ENCODE results near the gene ZNF267.

DNA sequence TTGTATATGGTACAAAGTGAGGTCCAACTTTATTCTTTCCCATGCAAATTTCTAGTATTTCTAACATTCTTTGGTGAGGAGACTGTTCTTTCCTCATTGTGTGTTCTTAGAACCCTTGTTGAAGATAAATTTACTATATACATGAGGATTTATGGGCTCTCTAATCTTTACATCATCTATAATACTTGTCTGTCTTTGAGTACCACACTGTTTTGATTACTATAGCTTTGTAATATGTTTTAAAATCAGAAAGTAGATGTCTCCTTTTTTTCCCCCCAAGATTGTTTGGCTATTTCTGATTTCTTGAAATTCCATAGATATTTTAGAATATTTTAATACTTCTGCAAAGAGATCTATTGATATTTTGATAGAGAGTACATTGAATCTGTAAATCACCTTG lies 23.7 kb downstream of the ZNF267 start:
- TF ChIP-seq, protein P1, sequence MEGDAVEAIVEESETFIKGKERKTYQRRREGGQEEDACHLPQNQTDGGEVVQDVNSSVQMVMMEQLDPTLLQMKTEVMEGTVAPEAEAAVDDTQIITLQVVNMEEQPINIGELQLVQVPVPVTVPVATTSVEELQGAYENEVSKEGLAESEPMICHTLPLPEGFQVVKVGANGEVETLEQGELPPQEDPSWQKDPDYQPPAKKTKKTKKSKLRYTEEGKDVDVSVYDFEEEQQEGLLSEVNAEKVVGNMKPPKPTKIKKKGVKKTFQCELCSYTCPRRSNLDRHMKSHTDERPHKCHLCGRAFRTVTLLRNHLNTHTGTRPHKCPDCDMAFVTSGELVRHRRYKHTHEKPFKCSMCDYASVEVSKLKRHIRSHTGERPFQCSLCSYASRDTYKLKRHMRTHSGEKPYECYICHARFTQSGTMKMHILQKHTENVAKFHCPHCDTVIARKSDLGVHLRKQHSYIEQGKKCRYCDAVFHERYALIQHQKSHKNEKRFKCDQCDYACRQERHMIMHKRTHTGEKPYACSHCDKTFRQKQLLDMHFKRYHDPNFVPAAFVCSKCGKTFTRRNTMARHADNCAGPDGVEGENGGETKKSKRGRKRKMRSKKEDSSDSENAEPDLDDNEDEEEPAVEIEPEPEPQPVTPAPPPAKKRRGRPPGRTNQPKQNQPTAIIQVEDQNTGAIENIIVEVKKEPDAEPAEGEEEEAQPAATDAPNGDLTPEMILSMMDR (conservative IDR thresholded peaks at IDR 0.05), result no peak
- TF ChIP-seq ZFX (IDR thresholded peaks at IDR 0.05), result no peak

All from C4-2B (cell line).